Calu3 (cell line): ENCODE data around the gene JMJD4. TPM values are rescaled to one million over a fixed set of nuclear protein-coding genes. Genes with fewer than 3 reads are reported as not detected.

Experiments used
- BruUV-seq: library from RNA; stranded (reverse); fragments of 400-500 nt; replicated peaks from 2 replicates; lab custom pipeline; 2021; lab: Mats Ljungman, UMichigan
- CTCF ChIA-PET: fragments of 300-600 bp; sonication (Branson Sonifier 250); formaldehyde crosslinking; loops from one replicate; lab custom pipeline; 2022; ENCODE audit warnings: antibody characterized with exemption; lab: Charles Lee
- DNase-seq: peaks from one replicate; pipeline ENCODE4 v3.0.0; 2022
- H3K27ac Mint-ChIP-seq: one replicate; pipeline ENCODE4 v1.8.0; 2022; ENCODE audit warnings: mixed read lengths; ENCODE audit not compliant: unreplicated experiment
- H3K27me3 Mint-ChIP-seq: one replicate; pipeline ENCODE4 v1.8.0; 2022; ENCODE audit warnings: mixed read lengths; ENCODE audit not compliant: unreplicated experiment
- H3K36me3 Mint-ChIP-seq: one replicate; pipeline ENCODE4 v1.8.0; 2022; ENCODE audit warnings: mild to moderate bottlenecking, moderate library complexity, mixed read lengths; ENCODE audit not compliant: insufficient read depth, unreplicated experiment
- H3K4me1 Mint-ChIP-seq: one replicate; pipeline ENCODE4 v1.8.0; 2022; ENCODE audit warnings: mild to moderate bottlenecking, low read depth, mixed read lengths; ENCODE audit not compliant: unreplicated experiment
- H3K4me3 Mint-ChIP-seq: one replicate; pipeline ENCODE4 v1.8.0; 2022; ENCODE audit warnings: mild to moderate bottlenecking, low read depth, moderate library complexity, mixed read lengths; ENCODE audit not compliant: unreplicated experiment
- H3K9me3 Mint-ChIP-seq: one replicate; pipeline ENCODE4 v1.8.0; 2022; ENCODE audit warnings: low read depth, mixed read lengths; ENCODE audit not compliant: unreplicated experiment
- CTCF ChIP-seq: fragments of 200-600 bp; IDR thresholded peaks from one replicate; pipeline ENCODE4 v1.8.0; 2022; ENCODE audit warnings: antibody characterized with exemption; ENCODE audit not compliant: unreplicated experiment
- intact Hi-C: fragments of 100-400 bp; cut with micrococcal nuclease; formaldehyde crosslinking; loops from one replicate; pipeline ENCODE4 v1.10.0; 2022; ENCODE audit not compliant: unreplicated experiment
- total RNA-seq: library from RNA; stranded (reverse); gene quantifications from 2 replicates; pipeline ENCODE4 v1.2.3, GENCODE V29; 2022

JMJD4 gene
- total RNA-seq, 1 experiment from 2014 or later = 37.8 TPM

- TSS peak; percentile 15 for BruUV-seq
- no peak overlapping the region for H3K27ac Mint-ChIP-seq
- no peaks in the 10 kb centered on the region for H3K4me1 Mint-ChIP-seq
- no peak for TF ChIP-seq CTCF
- CTCF ChIA-PET = no interaction called here
- no peaks in the 10 kb centered on the region for H3K9me3 Mint-ChIP-seq
- H3K27me3 Mint-ChIP-seq = no peaks in the 10 kb centered on the region
- peaks cover 7% of the 10 kb centered on the region for H3K36me3 Mint-ChIP-seq
- DNase-seq = no peak
- no peak overlapping the region for H3K4me3 Mint-ChIP-seq
- intact Hi-C loops = no loop called here
Observed at GRCh38 chr1:227747948-227748495, 12.9 kb upstream of the JMJD4 start.

DNA sequence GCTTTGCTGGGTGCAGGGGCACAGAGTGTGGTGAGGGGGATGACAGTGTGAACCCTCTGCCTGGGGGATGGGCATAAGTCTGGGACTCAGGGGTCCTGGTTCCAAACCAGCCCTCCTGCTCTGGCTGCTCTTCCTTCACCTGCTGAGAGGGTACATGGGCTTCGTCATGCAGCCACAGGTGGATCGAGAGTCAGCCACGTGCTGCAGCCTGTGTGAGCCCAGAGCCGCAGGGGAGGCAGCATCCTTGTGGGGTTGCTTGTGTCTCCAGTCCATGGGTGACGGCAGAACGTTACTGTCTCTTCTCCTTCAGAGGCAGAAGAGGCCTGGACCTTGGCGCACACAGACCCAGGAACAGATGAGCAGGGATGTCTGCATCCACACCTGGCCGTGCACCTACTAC lies 12.3 kb upstream of the JMJD4 start:
- intact Hi-C loops = no loop called here
- CTCF ChIA-PET = no interaction called here
- H3K4me3 Mint-ChIP-seq = no peak overlapping the region
- peaks cover 7% of the 10 kb centered on the region for H3K36me3 Mint-ChIP-seq
- no peak overlapping the region for H3K27ac Mint-ChIP-seq
- H3K4me1 Mint-ChIP-seq = no peaks in the 10 kb centered on the region
- TF ChIP-seq CTCF = no peak
- DNase-seq = no peak
- H3K27me3 Mint-ChIP-seq = no peaks in the 10 kb centered on the region
- BruUV-seq = no TSS peak
- H3K9me3 Mint-ChIP-seq = no peaks in the 10 kb centered on the region

- BruUV-seq = no TSS peak
- H3K4me3 Mint-ChIP-seq = no peak overlapping the region
- no peaks in the 10 kb centered on the region for H3K9me3 Mint-ChIP-seq
- H3K4me1 Mint-ChIP-seq = no peaks in the 10 kb centered on the region
- TF ChIP-seq CTCF = no peak
- no peak overlapping the region for H3K27ac Mint-ChIP-seq
- H3K36me3 Mint-ChIP-seq = peaks cover 7% of the 10 kb centered on the region
- no peak for DNase-seq
- intact Hi-C loops = no loop called here
- CTCF ChIA-PET = no interaction called here
- no peaks in the 10 kb centered on the region for H3K27me3 Mint-ChIP-seq
Observed at GRCh38 chr1:227746676-227747075, 11.6 kb upstream of the JMJD4 start.

DNA sequence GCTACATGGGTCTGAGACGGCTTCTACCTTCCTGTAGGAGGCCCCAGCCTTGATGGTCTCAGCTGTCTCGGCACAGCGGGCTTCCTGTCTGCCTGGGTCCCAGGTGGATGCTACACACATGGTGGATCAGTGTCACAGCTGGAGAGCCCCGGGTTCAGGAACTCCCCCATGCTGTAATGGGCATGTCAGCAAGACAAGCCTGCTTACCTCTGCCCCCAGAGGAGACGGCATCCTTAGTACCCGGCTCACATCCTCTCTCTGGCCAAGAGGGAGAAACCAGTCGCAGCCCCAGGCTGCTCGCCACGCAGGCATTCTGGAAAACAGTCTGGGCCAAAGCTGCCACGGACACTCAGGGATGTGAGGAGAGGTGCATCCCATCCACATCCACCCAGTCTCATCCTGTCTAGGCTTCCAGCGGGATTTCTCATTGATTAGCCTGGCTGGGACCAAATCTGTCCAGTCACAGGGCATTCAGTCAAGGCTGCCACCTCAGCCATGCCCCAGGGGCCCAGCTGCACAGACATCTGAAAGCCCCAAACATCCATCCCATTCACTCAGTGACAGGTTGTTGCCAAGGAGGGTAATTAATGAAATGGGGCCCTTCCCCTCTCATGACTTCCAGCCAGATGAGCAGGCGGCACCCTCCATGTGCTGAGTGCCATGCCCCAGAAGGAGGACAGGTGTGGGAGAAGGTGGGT lies 10.6 kb upstream of the JMJD4 start:
- no TSS peak for BruUV-seq
- no peak for DNase-seq
- H3K27me3 Mint-ChIP-seq = no peaks in the 10 kb centered on the region
- no peaks in the 10 kb centered on the region for H3K4me1 Mint-ChIP-seq
- intact Hi-C loops = no loop called here
- H3K36me3 Mint-ChIP-seq = no peaks in the 10 kb centered on the region
- no peak for TF ChIP-seq CTCF
- H3K4me3 Mint-ChIP-seq = no peak overlapping the region
- CTCF ChIA-PET = no interaction called here
- no peaks in the 10 kb centered on the region for H3K9me3 Mint-ChIP-seq
- H3K27ac Mint-ChIP-seq = no peak overlapping the region
